ENCODE measurements around the gene ZNF497.

- peak; percentile 24 to 38 for TF ChIP-seq CTCF (conservative IDR thresholded peaks at IDR 0.05 in 1 of 2, IDR thresholded peaks at IDR 0.05 in 1 of 2; ENCODE audit: low read depth in 1 of 2, low read length in 2 of 2)
- TF ChIP-seq EZH2 (IDR thresholded peaks at IDR 0.05; ENCODE audit: low read length, missing control alignments), result no peak
These were observed 44.5 kb upstream of the ZNF497 start for GRCh38 chr19:58406818-58407657.

Data from fibroblast of lung (primary cell).